HG03108 (cell line): ENCODE results near the gene WNT5B.

Source experiments
- ATAC-seq: cut with Tn5 transposase; IDR thresholded peaks from one replicate; pipeline ENCODE4 v1.9.1; 2021; ENCODE audit warnings: moderate library complexity; ENCODE audit not compliant: unreplicated experiment

WNT5B gene

DNA sequence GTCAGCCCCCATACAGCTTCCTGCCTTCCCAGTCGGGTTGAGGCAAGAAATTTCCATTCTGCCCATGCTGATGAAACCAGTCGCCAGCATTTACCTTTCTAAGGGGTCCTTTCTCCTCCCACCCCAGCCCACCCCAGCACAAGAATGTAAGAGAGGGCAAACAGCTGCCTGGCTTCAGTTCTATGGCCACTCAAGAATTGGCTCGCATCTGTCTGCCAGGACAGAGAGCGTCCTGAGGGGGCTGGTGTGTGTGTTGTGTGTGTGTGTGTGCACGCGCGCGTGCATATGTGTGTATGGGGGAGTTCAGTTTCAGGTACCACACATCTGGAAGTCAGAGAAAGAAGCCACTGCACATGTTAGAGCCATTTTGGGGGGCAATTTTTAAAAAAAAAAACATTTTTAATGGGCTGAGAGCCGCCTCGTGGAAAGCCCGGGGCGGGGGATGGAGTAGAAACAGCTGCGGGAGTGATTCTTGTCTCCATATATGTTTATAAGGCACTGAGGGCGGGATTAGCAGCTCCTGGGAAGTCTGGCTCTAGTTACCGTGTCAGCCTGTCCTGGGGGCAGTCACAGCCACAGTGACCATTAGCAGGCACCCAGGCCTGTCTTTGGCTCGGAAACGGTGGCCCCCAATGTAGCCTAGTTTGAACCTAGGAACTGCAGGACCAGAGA lies at the start of gene WNT5B:
Gene WNT5B, plus strand, starts transcription at position 566 of the 672 bp plus-strand sequence. CDS start 2,124 bp downstream, outside the sequence.
- no peak for ATAC-seq

DNA sequence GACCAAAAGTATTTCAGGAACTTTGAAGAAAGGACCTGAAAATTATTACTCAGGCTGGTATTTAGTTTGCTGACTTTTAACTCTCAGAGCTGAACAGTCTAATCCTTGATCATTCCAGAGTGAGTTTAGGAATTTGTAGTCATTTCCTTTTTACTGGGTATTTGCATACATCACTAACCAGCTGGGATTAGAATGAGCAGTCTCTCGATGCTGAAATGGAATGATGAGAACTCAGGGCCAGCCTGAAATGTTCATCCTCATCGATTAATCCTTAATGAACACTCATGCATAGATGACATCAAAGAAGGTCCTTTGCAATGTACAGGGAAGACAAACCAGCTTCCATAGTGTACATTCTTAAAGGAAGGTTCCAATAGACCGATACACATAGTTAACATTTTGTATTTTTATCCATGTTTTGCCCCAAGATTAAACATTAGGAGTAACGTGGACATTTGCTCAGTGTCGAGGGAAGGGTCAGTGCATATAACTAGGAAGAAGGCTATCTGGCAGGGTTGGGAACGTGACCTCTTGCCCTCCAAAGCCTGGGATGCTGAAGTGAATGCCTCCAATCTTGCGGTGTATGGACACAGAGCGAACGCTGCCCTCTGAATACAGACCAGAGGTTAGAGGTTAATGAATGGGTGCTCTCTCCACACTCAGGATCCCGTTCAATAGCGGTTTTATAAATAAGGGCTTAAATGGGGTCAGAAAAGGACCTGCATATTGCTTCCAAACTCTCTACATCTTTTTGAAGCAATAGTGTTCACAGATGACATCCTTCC lies 49.2 kb upstream of the WNT5B start:
- no peak for ATAC-seq

DNA sequence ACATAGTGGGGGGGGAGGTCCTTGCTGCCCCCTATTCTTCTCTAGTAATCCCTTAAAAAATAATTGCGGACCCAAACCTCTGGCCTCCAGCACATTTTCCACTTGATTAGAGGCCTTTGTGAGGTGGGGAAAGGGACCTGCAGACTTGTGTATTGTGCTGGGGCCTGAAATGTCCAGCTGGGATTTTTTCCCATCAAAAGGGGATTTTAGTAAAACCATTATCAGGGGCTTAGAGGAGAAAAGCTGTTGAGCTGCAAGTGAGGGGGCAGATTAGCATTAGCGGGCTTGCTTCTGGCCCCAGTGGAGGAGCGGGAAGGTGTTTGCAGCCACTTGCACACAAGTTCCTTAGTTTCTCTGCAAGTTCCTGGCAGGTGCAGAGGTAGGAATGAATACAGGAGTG lies 48.5 kb upstream of the WNT5B start:
- no peak for ATAC-seq

DNA sequence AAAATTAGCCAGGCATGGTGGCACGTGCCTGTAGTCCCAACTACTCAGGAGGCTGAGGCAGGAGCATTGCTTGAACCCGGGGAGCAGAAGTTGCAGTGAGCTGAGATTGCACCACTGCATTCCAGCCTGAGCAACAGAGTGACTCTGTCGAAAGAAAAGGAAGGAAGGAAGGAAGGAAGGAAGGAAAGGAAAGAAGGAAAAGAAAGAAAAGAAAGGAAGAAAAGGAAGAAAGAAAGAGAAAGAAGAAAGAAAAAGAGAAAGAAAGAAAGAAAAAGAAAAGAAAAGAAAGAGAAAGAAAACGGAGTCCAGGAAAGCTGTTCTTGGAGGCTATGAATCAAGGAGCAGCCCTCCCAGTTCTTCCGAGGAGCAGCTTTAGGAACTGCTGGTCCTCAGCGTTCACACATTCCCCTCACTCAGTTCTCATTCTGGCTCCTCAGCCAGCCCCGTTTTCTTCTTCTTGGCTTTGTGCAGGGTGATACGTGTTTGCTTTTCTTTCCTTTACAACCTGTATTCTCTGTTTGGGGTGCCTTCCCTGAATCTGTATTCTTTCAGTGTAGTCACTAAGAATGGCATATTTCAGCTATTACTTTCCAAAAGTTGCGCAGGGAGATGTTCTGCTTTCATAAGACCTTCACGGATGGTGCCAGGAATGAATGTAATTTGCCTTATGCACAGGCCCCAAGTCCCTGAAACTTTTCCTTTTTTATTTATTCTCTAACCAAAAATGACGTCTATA lies 46.9 kb upstream of the WNT5B start:
- ATAC-seq = no peak

DNA sequence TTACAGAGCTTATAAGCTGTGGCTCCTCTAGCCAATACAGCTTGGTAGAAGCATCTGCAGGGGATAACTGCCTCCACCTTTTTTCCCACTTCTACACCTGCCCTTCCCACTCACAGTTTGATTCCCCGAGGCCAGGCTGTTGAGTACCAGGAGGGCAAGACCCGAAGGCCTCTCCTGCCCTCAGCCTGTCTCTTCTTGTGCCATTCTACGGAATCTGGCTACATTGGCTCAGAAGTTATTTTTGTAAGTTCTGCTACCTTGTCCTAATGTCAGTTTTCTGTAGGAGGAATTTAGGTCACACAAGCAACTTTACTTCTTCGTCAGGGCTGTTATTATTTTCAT lies 46.4 kb upstream of the WNT5B start:
- no peak for ATAC-seq

DNA sequence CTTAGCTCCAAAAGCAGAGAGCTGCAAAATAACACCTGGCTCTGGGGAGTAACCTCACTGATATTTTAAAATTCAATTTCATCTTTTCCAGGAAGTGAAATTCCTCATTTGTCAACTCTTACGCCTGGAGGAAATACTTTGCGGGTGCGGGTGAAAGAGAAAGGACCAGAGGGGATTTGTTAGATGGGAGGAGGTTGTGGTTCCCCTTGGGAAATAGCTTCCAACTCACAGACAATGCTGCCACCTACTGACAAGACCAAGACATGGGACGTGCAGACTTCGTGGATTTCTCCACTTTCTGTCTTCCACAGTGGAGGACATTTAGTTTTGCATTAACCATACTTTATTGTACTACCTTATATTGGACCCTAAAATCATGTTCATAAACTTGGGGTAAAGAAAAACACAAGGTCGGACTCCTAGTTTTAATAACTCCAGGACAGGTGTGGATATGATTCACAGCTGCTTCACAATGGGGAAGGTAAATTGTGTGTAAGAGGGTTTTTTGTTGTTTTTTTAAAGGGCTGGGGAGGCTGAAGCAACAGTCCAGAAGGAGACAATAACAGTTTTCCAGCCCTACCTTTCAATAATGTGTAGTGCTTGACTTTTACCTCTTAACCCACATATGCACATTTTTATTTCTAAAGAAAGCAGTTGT lies 45.5 kb upstream of the WNT5B start:
- peak; percentile 71 for ATAC-seq

DNA sequence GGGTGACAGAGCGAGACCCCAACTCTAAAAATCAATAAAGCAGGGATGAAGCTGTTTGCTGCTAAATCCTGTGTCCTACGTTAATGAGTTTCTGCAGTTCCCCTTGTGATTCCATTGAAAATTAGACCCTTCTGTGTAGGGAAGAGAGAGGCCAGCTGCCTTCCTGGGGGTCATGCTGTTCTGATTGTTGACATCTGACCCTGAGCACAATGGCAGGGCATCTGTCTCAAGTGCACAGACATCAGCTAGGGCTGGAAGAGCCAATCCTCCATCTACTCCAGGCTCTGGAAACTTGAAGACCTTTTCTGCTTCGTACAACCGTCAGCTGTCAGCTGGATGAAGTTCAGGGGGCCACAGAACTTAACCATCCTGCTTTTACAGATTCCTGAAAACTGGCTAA lies 44.7 kb upstream of the WNT5B start:
- no peak for ATAC-seq

DNA sequence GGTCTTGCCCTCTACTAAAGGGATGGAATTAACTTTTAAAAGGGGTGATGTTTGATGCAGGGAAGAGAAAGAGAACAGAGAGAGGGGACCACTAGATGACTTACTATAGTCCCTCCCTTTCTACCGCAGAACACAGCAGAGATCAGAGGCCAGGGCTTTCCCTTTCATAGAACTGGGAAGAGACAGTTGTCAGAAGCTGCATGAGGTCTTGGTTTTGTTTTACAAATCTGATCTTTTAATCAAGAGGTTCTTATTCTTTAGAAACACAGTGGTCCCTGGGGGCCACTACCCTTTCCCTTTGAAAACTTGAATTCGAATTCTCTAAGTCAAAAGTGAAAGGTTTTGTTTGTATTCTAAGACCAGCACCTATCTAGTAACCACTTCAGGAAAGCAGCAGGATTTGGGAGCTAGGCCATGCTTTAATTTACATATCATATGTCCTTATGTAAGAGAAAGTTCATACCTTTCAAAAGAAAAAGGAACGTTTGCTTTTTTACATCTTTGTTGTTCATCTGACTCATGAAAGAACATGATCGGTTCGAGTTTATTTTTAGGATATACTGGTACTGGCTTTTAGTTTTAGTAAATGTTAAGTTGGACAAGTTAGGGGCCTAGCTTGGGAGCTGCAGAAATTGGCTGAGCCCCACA lies 41.0 kb upstream of the WNT5B start:
- ATAC-seq = no peak

DNA sequence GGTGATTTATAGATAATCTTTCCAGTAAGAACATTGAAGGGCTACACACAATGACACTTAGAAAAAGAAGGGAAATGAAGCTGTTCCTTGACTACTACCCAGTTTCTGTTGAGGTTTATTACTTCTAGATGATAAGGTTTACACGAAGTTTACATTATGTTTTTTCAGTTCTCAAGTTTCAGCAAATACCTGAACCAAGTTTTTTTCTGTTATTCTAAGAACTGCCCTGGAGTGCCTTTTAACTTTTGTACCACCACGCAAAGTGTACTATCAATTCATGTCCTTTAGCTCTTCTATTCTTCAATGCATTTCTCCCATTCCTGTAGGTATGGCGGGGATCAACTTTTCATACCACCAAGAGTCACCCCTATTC lies 40.5 kb upstream of the WNT5B start:
- ATAC-seq = no peak

DNA sequence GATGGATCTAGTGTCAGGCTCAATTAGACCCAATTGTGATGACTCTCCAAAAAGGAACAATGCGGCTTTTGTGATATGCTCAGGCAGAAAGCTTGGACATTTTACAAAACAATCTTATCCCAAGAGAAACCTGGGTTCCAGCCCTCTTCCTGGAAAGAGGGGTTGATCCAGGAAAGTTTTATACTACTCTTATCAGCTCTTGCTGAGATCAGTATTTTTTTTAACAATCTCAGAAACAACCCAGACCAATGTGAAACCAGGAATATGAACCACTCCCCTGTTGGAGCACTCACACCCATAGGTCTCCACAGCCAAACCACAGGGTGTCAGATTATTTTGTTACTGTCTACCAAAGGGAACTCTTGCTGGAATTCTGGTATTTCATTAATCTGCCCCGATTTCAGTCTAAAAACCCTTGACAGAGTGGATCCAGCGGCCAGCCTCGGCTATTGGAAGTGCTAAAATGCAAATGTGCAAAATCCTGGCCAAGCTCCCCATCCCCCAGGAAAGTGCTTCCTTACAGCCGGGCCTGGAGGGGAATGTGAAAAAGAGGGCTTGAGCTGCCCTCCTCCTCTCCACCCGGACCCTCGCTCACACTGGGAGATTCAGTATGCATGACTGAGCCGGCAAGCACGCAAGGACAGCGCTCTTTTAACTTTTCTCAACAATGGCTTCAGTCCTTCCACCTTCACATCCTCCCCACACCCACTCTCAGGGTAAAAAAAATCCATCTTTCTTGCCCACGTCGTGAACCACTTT lies 38.6 kb upstream of the WNT5B start:
- no peak for ATAC-seq

DNA sequence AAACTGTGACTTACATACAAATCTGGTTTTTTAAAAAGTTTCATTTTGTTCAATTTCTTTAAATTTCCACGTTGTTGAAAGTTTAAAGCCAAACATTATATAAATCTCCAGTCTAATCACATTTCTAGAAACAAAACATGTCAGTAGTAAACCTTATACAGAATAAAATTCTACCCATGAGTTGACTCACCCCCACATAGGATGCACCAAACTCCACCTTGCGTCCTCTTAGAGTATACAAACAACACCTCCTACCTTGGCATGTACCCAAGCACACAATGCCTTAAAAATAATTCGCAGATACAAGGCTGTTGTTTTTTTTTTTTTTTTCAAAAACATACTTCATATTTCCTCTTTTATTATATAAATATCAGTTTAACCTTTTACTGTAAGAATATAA lies 38.0 kb upstream of the WNT5B start:
- ATAC-seq = no peak

DNA sequence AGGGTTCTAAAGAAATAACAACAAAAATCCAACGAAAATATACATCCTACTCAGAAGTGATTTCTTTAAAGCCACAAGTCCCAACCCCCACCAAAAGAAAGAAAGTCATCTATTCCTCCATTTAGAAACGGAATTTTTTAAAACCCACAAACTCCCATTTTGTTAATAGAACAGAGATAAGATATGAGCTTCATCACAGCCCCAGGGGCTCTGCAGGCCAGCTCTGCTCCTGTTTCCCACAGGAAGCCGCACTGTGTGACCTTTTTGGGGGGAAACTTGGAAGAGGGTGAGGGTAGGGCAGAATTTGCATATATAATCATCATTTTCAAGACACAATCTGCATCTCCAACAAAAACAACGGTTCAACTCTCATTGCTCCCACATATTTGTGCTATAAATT lies 37.5 kb upstream of the WNT5B start:
- no peak for ATAC-seq

DNA sequence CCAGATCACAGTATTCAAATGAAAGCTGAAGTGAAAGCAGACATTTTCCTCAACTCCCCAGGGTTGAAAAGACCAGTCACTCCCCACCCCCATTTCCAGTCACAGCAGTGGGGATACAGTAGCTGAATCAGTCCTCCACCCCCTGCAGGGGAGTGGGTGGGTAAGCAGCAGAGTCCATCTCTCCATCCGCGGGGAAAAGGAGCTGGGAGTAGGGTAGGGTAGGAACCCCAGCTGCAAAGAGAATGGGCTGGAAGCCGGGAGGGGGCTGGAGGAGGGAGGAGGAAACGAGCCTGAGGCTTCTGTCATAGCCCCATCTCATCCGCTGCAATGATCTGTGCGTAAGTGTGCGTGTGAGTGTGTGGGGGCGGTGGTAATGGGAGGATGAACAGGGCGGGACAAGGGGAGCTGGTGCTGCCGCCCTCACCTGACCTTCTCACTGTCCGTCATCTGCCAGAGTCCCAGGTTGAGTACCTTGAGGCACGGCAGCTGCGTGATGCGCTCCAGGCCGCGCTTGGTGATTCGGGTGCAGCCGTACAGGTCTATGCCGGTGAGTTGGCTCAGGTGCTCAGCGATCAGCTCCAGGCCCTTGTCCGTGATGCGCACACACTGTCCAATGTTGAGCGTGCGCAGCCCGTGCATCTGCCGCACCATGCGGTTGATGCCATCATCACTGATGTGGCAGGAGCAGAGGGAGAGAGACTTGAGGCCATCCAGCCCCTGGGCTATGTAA lies 36.4 kb upstream of the WNT5B start:
- no peak for ATAC-seq

DNA sequence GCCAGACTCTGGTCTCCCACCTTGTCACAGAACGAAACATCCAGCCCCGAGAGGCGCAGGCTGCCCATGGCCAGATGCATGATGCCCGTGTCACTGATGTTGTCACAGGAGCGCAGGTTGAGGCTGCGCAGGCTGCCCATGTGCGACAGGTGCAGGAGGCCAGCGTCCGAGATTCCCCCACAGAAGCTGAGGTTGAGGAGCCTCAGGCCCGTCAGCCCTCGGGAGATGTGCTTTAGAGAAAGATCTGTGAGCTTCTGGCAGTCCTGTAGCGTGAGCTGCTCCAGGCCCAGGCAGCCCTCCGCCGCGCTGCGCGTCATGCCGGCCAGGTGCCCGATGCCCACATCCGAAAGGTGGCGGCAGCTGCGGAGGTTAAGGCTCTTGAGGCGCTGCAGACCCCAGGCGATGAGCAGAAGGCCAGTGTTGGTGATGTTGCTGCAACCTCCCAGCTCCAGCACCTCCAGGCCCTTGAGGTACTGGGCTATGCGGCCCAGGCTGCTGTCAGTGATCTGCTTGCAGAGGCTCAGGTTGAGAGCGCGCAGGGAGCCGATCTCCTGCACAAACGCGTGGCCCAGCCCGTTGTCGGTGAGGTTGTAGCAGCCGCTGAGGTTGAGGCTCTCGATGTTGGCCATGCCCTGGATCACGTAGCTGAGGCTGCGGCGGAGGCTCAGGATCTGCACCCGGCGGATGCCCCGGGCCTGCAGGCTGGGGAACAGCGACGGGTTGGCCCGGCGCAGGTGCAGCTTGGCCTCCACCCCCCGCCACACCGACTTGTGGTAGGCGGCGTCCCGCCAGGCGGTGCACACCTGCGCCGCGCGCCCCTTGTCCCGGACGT lies 35.6 kb upstream of the WNT5B start:
- peak; percentile 18 for ATAC-seq

DNA sequence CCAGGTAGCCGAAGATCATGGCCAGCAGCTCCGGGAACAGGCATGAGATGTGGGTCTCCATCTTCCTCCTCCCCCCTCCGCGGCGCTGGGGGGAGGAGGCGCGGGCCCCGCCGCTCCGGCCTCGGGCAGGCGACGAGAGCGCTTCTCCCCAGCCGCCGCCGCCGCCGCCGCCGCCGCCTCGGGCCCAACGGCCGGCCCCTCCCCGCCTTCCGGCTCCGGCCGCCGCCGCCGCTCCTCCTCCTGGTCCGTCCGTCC lies 35.1 kb upstream of the WNT5B start:
- peak; percentile 44 for ATAC-seq

DNA sequence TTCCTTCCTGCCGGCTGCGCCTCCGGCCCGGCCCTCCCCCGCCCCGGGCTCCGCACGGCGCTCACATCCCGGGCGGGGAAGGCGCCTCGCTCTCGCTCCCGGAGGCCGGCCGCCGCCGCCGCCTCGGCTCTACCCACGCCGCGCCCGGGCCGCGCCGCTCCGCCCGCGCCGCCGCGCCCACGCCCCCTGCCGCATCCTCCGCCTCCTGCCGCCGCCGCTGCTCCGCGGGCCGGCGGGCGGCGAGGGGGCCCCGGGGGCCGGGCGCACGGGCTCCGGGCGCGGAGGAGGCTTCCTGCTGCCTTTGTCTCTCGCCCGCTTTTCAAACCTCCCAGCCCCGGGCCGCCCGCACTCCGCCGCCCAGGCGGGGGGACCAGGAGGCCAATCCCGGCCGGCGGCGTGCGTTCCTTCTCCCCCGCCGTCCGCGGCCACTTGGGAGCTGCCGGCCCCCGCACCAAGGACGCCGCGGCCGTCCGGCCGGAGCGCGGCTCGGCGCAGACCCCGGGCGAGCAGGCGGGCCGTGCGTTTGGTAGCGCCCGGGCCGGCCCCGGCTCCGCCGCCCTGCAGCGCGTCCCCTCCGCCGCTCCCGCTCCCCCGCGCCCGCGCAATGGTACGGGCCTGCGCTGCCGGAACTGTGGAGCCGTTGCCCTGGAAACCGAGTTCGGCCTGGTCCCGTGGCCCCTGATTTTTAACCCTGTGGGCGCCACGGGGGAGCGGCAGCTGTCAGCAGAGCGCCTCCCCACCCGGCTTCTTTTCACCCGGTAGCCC lies 34.6 kb upstream of the WNT5B start, which contains the start of gene FBXL14:
Gene FBXL14, minus strand, starts transcription at position 321 of the 765 bp plus-strand sequence. CDS start 515 bp downstream, outside the sequence.
- peak; percentile 46 for ATAC-seq

DNA sequence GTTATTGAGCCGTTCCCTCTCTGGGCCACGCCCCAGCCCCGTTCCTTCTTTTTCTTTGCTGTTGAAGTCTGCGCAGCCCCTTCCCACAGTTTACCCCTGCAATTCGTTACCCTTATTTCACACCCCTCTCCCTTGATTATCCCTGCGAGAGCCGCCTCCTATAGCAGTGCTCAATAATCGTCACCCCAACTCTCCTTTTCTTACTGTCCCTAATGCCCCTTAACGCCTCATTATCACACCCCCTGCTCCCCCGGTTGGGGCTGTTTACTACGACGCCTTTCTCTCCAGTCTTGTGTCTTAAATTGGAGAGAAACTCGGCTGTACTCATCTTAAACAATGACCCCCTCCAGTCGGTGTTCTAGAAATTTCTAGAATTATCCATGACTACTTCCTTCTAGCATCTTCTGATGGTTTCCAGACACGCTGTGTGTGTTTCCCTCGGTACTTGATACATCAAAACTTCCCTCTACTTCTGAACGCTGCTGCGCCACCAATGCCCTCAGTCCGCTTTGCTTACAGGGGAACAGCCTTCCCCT lies 33.9 kb upstream of the WNT5B start:
- no peak for ATAC-seq
